Endothelial cell of umbilical vein (primary cell): ENCODE results near the gene UTS2R. TPM values are rescaled to one million over a fixed set of nuclear protein-coding genes. Genes with fewer than 3 reads are reported as not detected.

Source experiments
- BruUV-seq: library from RNA; stranded (reverse); fragments of 400-500 nt; replicated peaks from 2 replicates; lab custom pipeline; 2021; lab: Mats Ljungman, UMichigan
- CTCF ChIA-PET: fragments of 300-600, 350-600 bp; sonication (Branson Sonifier 250); formaldehyde crosslinking; loops from one replicate; lab custom pipeline; 2021; ENCODE audit warnings: antibody characterized with exemption, inconsistent platforms; lab: Charles Lee
- POLR2A ChIA-PET: fragments of 300-600, 350-600 bp; sonication (Branson Sonifier 250); formaldehyde crosslinking; loops from one replicate; lab custom pipeline; 2021; ENCODE audit warnings: antibody characterized with exemption, inconsistent platforms; lab: Charles Lee
- DNase-seq: peaks from one replicate; pipeline ENCODE4 v3.0.0-alpha.2; 2011; ENCODE audit warnings: low read depth, low spot score
- FAIRE-seq: peaks from 2 replicates; lab custom pipeline; 2011; peaks lifted over from hg19 to GRCh38; lab: Jason Lieb, UNC
- H2AFZ ChIP-seq: 2 replicates; pipeline ENCODE4 v1.6.0; 2012; ENCODE audit warnings: low read depth, low read length, control low read depth, inconsistent platforms
- H3K27ac ChIP-seq: 2 replicates; pipeline ENCODE4 v1.5.1; 2011; ENCODE audit warnings: low read depth, mild to moderate bottlenecking, control low read depth, low read length, moderate library complexity; ENCODE audit not compliant: insufficient read depth
- H3K27me3 ChIP-seq, 2 experiments: 2 replicates each; pipeline versions ENCODE4 v1.6.0 to v1.6.1; 2011; ENCODE audit warnings: low read length in 2 of 2, mixed read lengths in 1 of 2; ENCODE audit not compliant: control insufficient read depth in 2 of 2, insufficient read depth in 2 of 2
- H3K36me3 ChIP-seq, 2 experiments: 2 replicates in 1 of 2; 3 replicates in 1 of 2; pipeline ENCODE4 v1.5.1; 2011; ENCODE audit warnings: low read length in 2 of 2, mild to moderate bottlenecking in 1 of 2, moderate library complexity in 1 of 2; ENCODE audit not compliant: control insufficient read depth in 2 of 2, insufficient read depth in 2 of 2; ENCODE audit errors: extremely low read depth in 1 of 2
- H3K4me1 ChIP-seq: 3 replicates; pipeline ENCODE4 v1.5.1; 2011; ENCODE audit warnings: mild to moderate bottlenecking, low read length; ENCODE audit not compliant: control insufficient read depth, insufficient read depth; ENCODE audit errors: extremely low read depth
- H3K4me2 ChIP-seq: 2 replicates; pipeline ENCODE4 v1.6.1; 2011; ENCODE audit warnings: low read length, control low read depth, mixed read lengths; ENCODE audit not compliant: insufficient read depth
- H3K4me3 ChIP-seq, 3 experiments: fragments of 200-600 bp in 1 of 3; sonication (generic), shearing (Covaris generic) in 1 of 3; replicated peaks in 1 of 3; 2 replicates each; pipeline ENCODE4 v1.5.1; 2011 to 2016; ENCODE audit warnings: control low read depth in 3 of 3, low read length in 3 of 3, mild to moderate bottlenecking in 2 of 3, inconsistent platforms in 1 of 3, low read depth in 1 of 3, moderate library complexity in 1 of 3; ENCODE audit not compliant: insufficient read depth in 1 of 3
- H3K79me2 ChIP-seq: 2 replicates; pipeline ENCODE4 v1.6.0; 2012; ENCODE audit warnings: low read length, inconsistent platforms; ENCODE audit not compliant: control insufficient read depth, insufficient read depth
- H3K9ac ChIP-seq: replicated peaks from 2 replicates; pipeline ENCODE3; 2011; ENCODE audit warnings: low read length, control low read depth; ENCODE audit not compliant: insufficient read depth; ENCODE audit errors: extremely low read depth
- H3K9me1 ChIP-seq: replicated peaks from 3 replicates; pipeline ENCODE4 v1.6.0; 2011; ENCODE audit warnings: mild to moderate bottlenecking, low read length; ENCODE audit not compliant: control insufficient read depth, insufficient read depth; ENCODE audit errors: extremely low read depth
- H3K9me3 ChIP-seq: replicated peaks from 2 replicates; pipeline ENCODE4 v1.5.1; 2012; ENCODE audit warnings: low read length, inconsistent platforms; ENCODE audit not compliant: control insufficient read depth, insufficient read depth
- H4K20me1 ChIP-seq: replicated peaks from 2 replicates; pipeline ENCODE3; 2011; ENCODE audit warnings: mild to moderate bottlenecking, low read length; ENCODE audit not compliant: control insufficient read depth, insufficient read depth; ENCODE audit errors: extremely low read depth
- CTCF ChIP-seq, 2 donors: IDR thresholded peaks; 1 replicate in 1 of 2; 2 replicates in 1 of 2; pipeline ENCODE4 v1.5.1; 2011; ENCODE audit warnings: low read length in 2 of 2, mild to moderate bottlenecking in 2 of 2, moderate library complexity in 2 of 2, control low read depth in 1 of 2, inconsistent platforms in 1 of 2, low read depth in 1 of 2; ENCODE audit not compliant: insufficient read depth in 1 of 2; ENCODE audit errors: extremely low read depth in 1 of 2
- EZH2 ChIP-seq: IDR thresholded peaks from 2 replicates; pipeline ENCODE4 v1.6.1; 2012; ENCODE audit warnings: borderline replicate concordance, low read depth, mild to moderate bottlenecking, moderate library complexity, low read length, inconsistent platforms; ENCODE audit not compliant: severe bottlenecking
- FOS ChIP-seq: IDR thresholded peaks from 2 replicates; pipeline ENCODE4 v1.6.1; 2011; ENCODE audit warnings: mild to moderate bottlenecking, low read length, moderate library complexity, borderline replicate concordance; ENCODE audit not compliant: insufficient read depth
- GATA2 ChIP-seq: IDR thresholded peaks from 2 replicates; pipeline ENCODE4 v1.7.0; 2011; ENCODE audit warnings: low read depth, mild to moderate bottlenecking, moderate library complexity, mixed read lengths, low read length; ENCODE audit not compliant: insufficient read length, insufficient read depth
- JUN ChIP-seq: IDR thresholded peaks from 2 replicates; pipeline ENCODE4 v1.6.1; 2011; ENCODE audit warnings: borderline replicate concordance, low read depth; ENCODE audit not compliant: insufficient read length, insufficient read depth
- MAX ChIP-seq: IDR thresholded peaks from 2 replicates; pipeline ENCODE4 v1.6.1; 2011; ENCODE audit not compliant: insufficient read depth, insufficient read length
- MYC ChIP-seq: IDR thresholded peaks from one replicate; pipeline ENCODE4 v1.6.1; 2011; ENCODE audit warnings: mild to moderate bottlenecking, low read depth, low read length
- POLR2A ChIP-seq: IDR thresholded peaks from 2 replicates; pipeline ENCODE4 v1.6.1; 2012; ENCODE audit warnings: low read depth, mild to moderate bottlenecking, control low read depth, low read length
- POLR2AphosphoS5 ChIP-seq: IDR thresholded peaks from 2 replicates; pipeline ENCODE4 v1.6.1; 2012; ENCODE audit warnings: low read depth, mild to moderate bottlenecking, control low read depth, low read length, moderate library complexity; ENCODE audit not compliant: insufficient read depth
- dilution Hi-C: fragments of 300-500 bp; cut with MboI; formaldehyde crosslinking; loops from one replicate; pipeline ENCODE4 v1.15.0; 2019; ENCODE audit warnings: low sequenced_read_pairs; ENCODE audit not compliant: extremely low pct_ligation_motif_present
- intact Hi-C: fragments of 100-400 bp; cut with micrococcal nuclease; formaldehyde crosslinking; loops from one replicate; pipeline ENCODE4 v1.10.0; 2022
- polyA plus RNA-seq, 4 experiments: library from polyadenylated mRNA; depleted of rRNA in 3 of 4; stranded (reverse) in 3 of 4; unstranded in 1 of 4; fragments of >200 nt; gene quantifications; 2 replicates each; pipeline versions ENCODE4 v1.2.1 to v1.2.3, GENCODE V29; 2011 to 2012; ENCODE audit warnings: missing spikeins in 1 of 4
- total RNA-seq: library from RNA; stranded (reverse); gene quantifications from 2 replicates; pipeline ENCODE4 v1.2.3, GENCODE V29; 2021

The UTS2R gene
- total and polyA plus RNA-seq, 2 donors (not counting 3 experiments of a cell fraction or from before 2014, with no cell fraction given), result not detected

GRCh38 chr17:82400206-82400605, 28.6 kb downstream of the UTS2R start:
- no peaks in the 10 kb centered on the region for H3K36me3 ChIP-seq
- no peak overlapping the region for H3K9ac ChIP-seq
- H3K4me3 ChIP-seq, result no peak overlapping the region
- H3K9me3 ChIP-seq, result no peaks in the 10 kb centered on the region
- no peak overlapping the region for H3K27ac ChIP-seq
- no peaks in the 10 kb centered on the region for H3K79me2 ChIP-seq
- POLR2A ChIA-PET, result no interaction called here
- intact Hi-C loops, result no loop called here
- no TSS peak for BruUV-seq
- H3K4me2 ChIP-seq, result no peak overlapping the region
- no peaks in the 10 kb centered on the region for H3K4me1 ChIP-seq
- H2AFZ ChIP-seq, result no peak overlapping the region
- no peak for FAIRE-seq
- H3K9me1 ChIP-seq, result no peaks in the 10 kb centered on the region
- dilution Hi-C loops, result no loop called here
- H4K20me1 ChIP-seq, result no peaks in the 10 kb centered on the region
- DNase-seq, result no peak
- TF ChIP-seq EZH2, result no peak
- no peak for TF ChIP-seq GATA2
- no peak for TF ChIP-seq CTCF (IDR thresholded peaks at IDR 0.05; ENCODE audit: extremely low read depth in 1 of 2, insufficient read depth in 1 of 2, low read depth in 1 of 2, low read length in 2 of 2)
- TF ChIP-seq MYC, result no peak
- TF ChIP-seq FOS, result no peak
- TF ChIP-seq JUN, result no peak
- TF ChIP-seq POLR2AphosphoS5, result no peak
- no peak for TF ChIP-seq MAX
- no peak for TF ChIP-seq POLR2A
- no peaks in the 10 kb centered on the region for H3K27me3 ChIP-seq
- CTCF ChIA-PET, result interaction anchor here (1.3 kb wide), 1 partner anchor 25 kb away, joined by 3 read pairs; no protein-coding TSS in a partner anchor
